HCT116 (cell line): ENCODE measurements around the gene MOG. TPM values are rescaled to one million over a fixed set of nuclear protein-coding genes. Genes with fewer than 3 reads are reported as not detected.

Experiments used
- ATAC-seq: fragments of 200-7000 bp; cut with Tn5 transposase; 2 replicates; pipeline ENCODE4 v1.9.1; 2020; ENCODE audit warnings: mild to moderate bottlenecking, moderate library complexity
- BruUV-seq: library from RNA; stranded (reverse); fragments of 400-500 nt; replicated peaks from 2 replicates; lab custom pipeline; 2021; lab: Mats Ljungman, UMichigan
- CTCF ChIA-PET: fragments of 300-600 bp; sonication (Branson Sonifier 250); formaldehyde crosslinking; loops from one replicate; lab custom pipeline; 2021; ENCODE audit warnings: antibody characterized with exemption; lab: Charles Lee
- POLR2A ChIA-PET: fragments of 300-600, 350-600 bp; sonication (Branson Sonifier 250); formaldehyde crosslinking; loops from one replicate; lab custom pipeline; 2021; ENCODE audit warnings: antibody characterized with exemption; lab: Charles Lee
- RAD21 ChIA-PET, 2 experiments: fragments of 300-600 bp; sonication (Branson Sonifier 250); formaldehyde crosslinking; loops; one replicate each; lab custom pipeline; 2023; ENCODE audit warnings: low total read pairs in 2 of 2; ENCODE audit not compliant: uncharacterized antibody in 2 of 2, unreplicated experiment in 2 of 2, low non-redundant PET in 1 of 2; lab: Charles Lee
- DNase-seq: peaks from one replicate; pipeline ENCODE4 v3.0.0-alpha.2; 2010; ENCODE audit warnings: low read depth, low spot score
- H2AFZ ChIP-seq: fragments of 200-600 bp; shearing (Covaris generic), sonication (generic); 2 replicates; pipeline ENCODE4 v1.6.1; 2017; ENCODE audit warnings: low read depth, mixed run types, mixed read lengths, antibody characterized with exemption, low read length; ENCODE audit not compliant: poor library complexity, severe bottlenecking
- H3K27ac ChIP-seq: 2 replicates; pipeline ENCODE4 v1.5.1; 2012; ENCODE audit warnings: low read depth, low read length
- H3K27me3 ChIP-seq: fragments of 200-600 bp; sonication (generic); 2 replicates; pipeline ENCODE4 v1.6.1; 2016; ENCODE audit warnings: mixed run types, low read length, mixed read lengths; ENCODE audit not compliant: insufficient read depth
- H3K36me3 ChIP-seq, 2 experiments: fragments of 200-500 bp in 1 of 2; fragments of 200-600 bp in 1 of 2; sonication (Bioruptor generic) in 1 of 2; sonication (generic) in 1 of 2; 2 replicates each; pipeline versions ENCODE4 v1.5.1 to v1.6.1; 2014 to 2016; ENCODE audit warnings: low read length in 2 of 2, inconsistent platforms in 1 of 2, mixed read lengths in 1 of 2, mixed run types in 1 of 2; ENCODE audit not compliant: insufficient read depth in 2 of 2, control insufficient read depth in 1 of 2
- H3K4me1 ChIP-seq, 2 experiments: fragments of 200-600 bp in 1 of 2; sonication (generic) in 1 of 2; 2 replicates each; pipeline versions ENCODE4 v1.5.1 to v1.6.1; 2012 to 2017; ENCODE audit warnings: low read length in 2 of 2, inconsistent platforms in 1 of 2, mild to moderate bottlenecking in 1 of 2, mixed read lengths in 1 of 2, mixed run types in 1 of 2, moderate library complexity in 1 of 2; ENCODE audit not compliant: insufficient read depth in 2 of 2, control insufficient read depth in 1 of 2
- H3K4me2 ChIP-seq: fragments of 200-600 bp; sonication (generic); 2 replicates; pipeline ENCODE4 v1.6.1; 2017; ENCODE audit warnings: mixed run types, low read length, mixed read lengths
- H3K4me3 ChIP-seq, 2 experiments: fragments of 200-600 bp in 1 of 2; sonication (generic) in 1 of 2; replicated peaks in 1 of 2; 2 replicates each; pipeline ENCODE4 v1.5.1; 2011 to 2016; ENCODE audit warnings: low read length in 2 of 2, control low read depth in 1 of 2, low read depth in 1 of 2, mild to moderate bottlenecking in 1 of 2, mixed read lengths in 1 of 2, mixed run types in 1 of 2
- H3K79me2 ChIP-seq: fragments of 200-600 bp; sonication (generic); 2 replicates; pipeline ENCODE4 v1.6.1; 2017; ENCODE audit warnings: mild to moderate bottlenecking, mixed run types, low read length, moderate library complexity, mixed read lengths; ENCODE audit not compliant: insufficient read depth
- H3K9ac ChIP-seq: fragments of 200-600 bp; sonication (generic); 2 replicates; pipeline ENCODE4 v1.6.1; 2016; ENCODE audit warnings: low read length, mixed read lengths
- H3K9me2 ChIP-seq: fragments of 200-600 bp; sonication (generic), shearing (Covaris generic); 2 replicates; pipeline ENCODE4 v1.6.1; 2017; ENCODE audit warnings: mixed run types, mild to moderate bottlenecking, moderate library complexity; ENCODE audit not compliant: insufficient read depth
- H3K9me3 ChIP-seq, 2 experiments: fragments of 200-500 bp in 1 of 2; fragments of 200-600 bp in 1 of 2; sonication (Bioruptor generic) in 1 of 2; sonication (generic) in 1 of 2; 2 replicates each; pipeline ENCODE4 v1.6.1; 2014 to 2017; ENCODE audit warnings: low read length in 2 of 2, mixed read lengths in 2 of 2, inconsistent platforms in 1 of 2, low read depth in 1 of 2, mild to moderate bottlenecking in 1 of 2, mixed run types in 1 of 2, moderate library complexity in 1 of 2; ENCODE audit not compliant: control insufficient read depth in 1 of 2, insufficient read depth in 1 of 2
- H4K20me1 ChIP-seq: fragments of 200-600 bp; sonication (generic), shearing (Covaris generic); 2 replicates; pipeline ENCODE4 v1.6.1; 2017; ENCODE audit warnings: mixed run types, mild to moderate bottlenecking, moderate library complexity; ENCODE audit not compliant: insufficient read depth
- ATF3 ChIP-seq: IDR thresholded peaks from 2 replicates; pipeline ENCODE4 v1.6.1; 2012
- ELF1 ChIP-seq: IDR thresholded peaks from 2 replicates; pipeline ENCODE4 v1.6.1; 2012; ENCODE audit warnings: low read depth, borderline replicate concordance
- EZH2 ChIP-seq: fragments of 200-600 bp; sonication (generic); IDR thresholded peaks from 2 replicates; pipeline ENCODE4 v1.6.1; 2017; ENCODE audit warnings: antibody characterized with exemption, mixed run types
- EZH2phosphoT487 ChIP-seq: fragments of 200-600 bp; IDR thresholded peaks from 2 replicates; pipeline ENCODE4 v1.6.1; 2018; ENCODE audit warnings: antibody characterized with exemption, borderline replicate concordance
- POLR2A ChIP-seq: IDR thresholded peaks from 2 replicates; pipeline ENCODE4 v1.7.0; 2011; ENCODE audit warnings: borderline replicate concordance; ENCODE audit not compliant: insufficient read depth, insufficient read length; ENCODE audit errors: extremely low read depth
- SIN3A ChIP-seq: IDR thresholded peaks from 2 replicates; pipeline ENCODE4 v1.6.1; 2012; ENCODE audit warnings: low read depth
- TCF7L2 ChIP-seq: IDR thresholded peaks from 2 replicates; pipeline ENCODE4 v1.7.0; 2011; ENCODE audit warnings: borderline replicate concordance, inconsistent platforms; ENCODE audit not compliant: insufficient read depth, insufficient read length; ENCODE audit errors: extremely low read depth
- YY1 ChIP-seq: IDR thresholded peaks from 2 replicates; pipeline ENCODE4 v1.6.1; 2011; ENCODE audit warnings: low read length, low read depth, moderate library complexity, mild to moderate bottlenecking; ENCODE audit not compliant: insufficient replicate concordance; ENCODE audit errors: extremely low read depth
- ZFX ChIP-seq: fragments of 450-650 bp; IDR thresholded peaks from 2 replicates; pipeline ENCODE4 v1.6.1; 2017
- intact Hi-C: fragments of 100-400 bp; cut with micrococcal nuclease; formaldehyde crosslinking; loops from 2 replicates; pipeline ENCODE4 v1.10.0; 2022
- total RNA-seq: library from RNA; stranded (reverse); gene quantifications from one replicate; pipeline ENCODE4 v1.2.1, GENCODE V29; 2021; ENCODE audit not compliant: unreplicated experiment
- TF ChIP-seq, protein P1 (sequence below): IDR thresholded peaks from 2 replicates; pipeline ENCODE4 v1.6.1; 2012
- TF ChIP-seq, protein P2 (sequence below): IDR thresholded peaks from 2 replicates; pipeline ENCODE4 v1.6.1; 2012; ENCODE audit warnings: low read depth

MOG gene
- total RNA-seq, 1 experiment from 2014 or later = not detected

DNA sequence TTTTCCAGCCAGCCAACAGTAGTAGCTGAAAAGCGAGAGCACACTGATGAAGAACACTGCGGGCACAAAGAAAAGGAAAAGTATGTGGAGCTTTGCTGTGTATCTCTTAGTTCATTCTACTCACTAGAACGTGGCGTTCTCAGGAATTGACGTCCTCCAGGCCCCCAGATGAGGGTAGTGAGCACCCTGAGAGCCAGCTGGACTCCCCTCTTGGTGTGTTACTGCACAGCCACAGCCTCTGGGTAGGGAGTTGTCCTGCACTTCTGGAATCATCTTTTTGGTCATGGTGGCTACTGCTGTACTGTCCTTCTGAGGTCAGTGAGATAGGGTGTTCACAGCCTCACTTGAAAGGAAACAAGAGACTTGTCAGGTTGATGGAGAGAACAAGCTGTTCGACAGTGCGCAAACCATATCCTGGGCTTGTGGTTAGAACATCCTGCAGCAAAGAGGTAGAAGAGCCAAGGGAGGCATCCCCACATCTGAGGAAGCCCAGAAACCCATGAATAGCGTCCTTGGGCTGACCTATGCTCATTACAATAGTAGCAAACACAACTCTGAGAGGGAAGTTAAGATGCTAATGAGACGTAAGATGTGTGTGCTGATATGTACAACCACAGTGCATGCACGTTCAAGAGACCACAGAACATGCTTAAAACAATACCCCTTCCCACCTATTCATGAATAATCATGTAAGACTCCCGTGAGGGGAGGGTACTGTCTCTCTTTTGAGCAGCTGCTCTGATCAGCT is 51.7 kb downstream of the MOG start:
- H3K9me3 ChIP-seq = no peaks in the 10 kb centered on the region
- no peak for TF ChIP-seq YY1
- TF ChIP-seq ZFX = no peak
- TF ChIP-seq, protein P1, sequence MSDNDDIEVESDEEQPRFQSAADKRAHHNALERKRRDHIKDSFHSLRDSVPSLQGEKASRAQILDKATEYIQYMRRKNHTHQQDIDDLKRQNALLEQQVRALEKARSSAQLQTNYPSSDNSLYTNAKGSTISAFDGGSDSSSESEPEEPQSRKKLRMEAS = no peak
- no peak for TF ChIP-seq EZH2
- TF ChIP-seq ELF1 = no peak
- no peak for TF ChIP-seq POLR2A
- no peak for TF ChIP-seq ATF3
- TF ChIP-seq TCF7L2 = no peak
- no peak for TF ChIP-seq SIN3A
- no peak for TF ChIP-seq EZH2phosphoT487
- TF ChIP-seq, protein P2, sequence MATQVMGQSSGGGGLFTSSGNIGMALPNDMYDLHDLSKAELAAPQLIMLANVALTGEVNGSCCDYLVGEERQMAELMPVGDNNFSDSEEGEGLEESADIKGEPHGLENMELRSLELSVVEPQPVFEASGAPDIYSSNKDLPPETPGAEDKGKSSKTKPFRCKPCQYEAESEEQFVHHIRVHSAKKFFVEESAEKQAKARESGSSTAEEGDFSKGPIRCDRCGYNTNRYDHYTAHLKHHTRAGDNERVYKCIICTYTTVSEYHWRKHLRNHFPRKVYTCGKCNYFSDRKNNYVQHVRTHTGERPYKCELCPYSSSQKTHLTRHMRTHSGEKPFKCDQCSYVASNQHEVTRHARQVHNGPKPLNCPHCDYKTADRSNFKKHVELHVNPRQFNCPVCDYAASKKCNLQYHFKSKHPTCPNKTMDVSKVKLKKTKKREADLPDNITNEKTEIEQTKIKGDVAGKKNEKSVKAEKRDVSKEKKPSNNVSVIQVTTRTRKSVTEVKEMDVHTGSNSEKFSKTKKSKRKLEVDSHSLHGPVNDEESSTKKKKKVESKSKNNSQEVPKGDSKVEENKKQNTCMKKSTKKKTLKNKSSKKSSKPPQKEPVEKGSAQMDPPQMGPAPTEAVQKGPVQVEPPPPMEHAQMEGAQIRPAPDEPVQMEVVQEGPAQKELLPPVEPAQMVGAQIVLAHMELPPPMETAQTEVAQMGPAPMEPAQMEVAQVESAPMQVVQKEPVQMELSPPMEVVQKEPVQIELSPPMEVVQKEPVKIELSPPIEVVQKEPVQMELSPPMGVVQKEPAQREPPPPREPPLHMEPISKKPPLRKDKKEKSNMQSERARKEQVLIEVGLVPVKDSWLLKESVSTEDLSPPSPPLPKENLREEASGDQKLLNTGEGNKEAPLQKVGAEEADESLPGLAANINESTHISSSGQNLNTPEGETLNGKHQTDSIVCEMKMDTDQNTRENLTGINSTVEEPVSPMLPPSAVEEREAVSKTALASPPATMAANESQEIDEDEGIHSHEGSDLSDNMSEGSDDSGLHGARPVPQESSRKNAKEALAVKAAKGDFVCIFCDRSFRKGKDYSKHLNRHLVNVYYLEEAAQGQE = no peak
- no peak overlapping the region for H3K27ac ChIP-seq
- no peaks in the 10 kb centered on the region for H3K79me2 ChIP-seq
- no peak overlapping the region for H3K4me2 ChIP-seq
- intact Hi-C loops = loop anchor here (5.0 kb wide), 1 partner anchor 44 kb away; no protein-coding TSS in a partner anchor
- ChIA-PET CTCF (interaction anchor here (1.0 to 1.4 kb wide), 2 partner anchors 12 to 55 kb away, joined by 4 to 5 read pairs; no protein-coding TSS in a partner anchor), POLR2A (no interaction called here), RAD21 (no interaction called here)
- no peaks in the 10 kb centered on the region for H4K20me1 ChIP-seq
- DNase-seq = no peak
- BruUV-seq = no TSS peak
- H2AFZ ChIP-seq = no peak overlapping the region
- H3K9ac ChIP-seq = no peak overlapping the region
- H3K4me3 ChIP-seq = no peak overlapping the region
- no peaks in the 10 kb centered on the region for H3K36me3 ChIP-seq
- H3K9me2 ChIP-seq = no peaks in the 10 kb centered on the region
- H3K4me1 ChIP-seq = no peaks in the 10 kb centered on the region
- peaks cover 5% of the 10 kb centered on the region; the same call in 1 of the 2 replicates for H3K27me3 ChIP-seq
- no peak for ATAC-seq
